GM18873 (cell line): ENCODE data around the gene SZRD1.

Source experiments
- ATAC-seq: cut with Tn5 transposase; IDR thresholded peaks from one replicate; pipeline ENCODE4 v1.9.1; 2021; ENCODE audit warnings: mild to moderate bottlenecking, moderate library complexity, moderate number of reproducible peaks; ENCODE audit not compliant: unreplicated experiment, low FRiP score

SZRD1 gene

GRCh38 chr1:16436946-16437474 lies 70.0 kb downstream of the SZRD1 start, which contains the start of gene SPATA21:
Gene SPATA21 (minus strand): TSS chr1:16437424. CDS start chr1:16431371, 6,053 bp downstream.
- ATAC-seq, result no peak

GRCh38 chr1:16438516-16438915 lies 71.5 kb downstream of the SZRD1 start:
- no peak for ATAC-seq

GRCh38 chr1:16438924-16439323 lies 71.9 kb downstream of the SZRD1 start:
- ATAC-seq, result no peak

DNA sequence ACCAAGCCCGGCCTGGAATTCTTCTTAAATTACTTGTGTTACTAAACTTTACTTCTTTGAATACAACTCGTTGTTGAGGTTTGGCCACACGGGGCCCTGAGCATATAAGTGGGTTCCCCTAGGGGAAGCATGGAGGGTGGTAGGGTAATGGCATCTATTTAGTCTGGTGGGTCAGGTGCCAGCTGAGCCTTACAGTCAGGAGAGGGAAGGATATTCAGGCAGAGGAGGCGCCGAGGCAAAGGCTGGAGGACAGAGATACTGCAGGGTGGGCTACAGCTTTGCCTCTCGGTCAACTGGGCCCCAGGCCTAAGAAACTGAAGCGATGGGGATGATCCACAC lies 73.1 kb downstream of the SZRD1 start:
- ATAC-seq, result peak; percentile 11

DNA sequence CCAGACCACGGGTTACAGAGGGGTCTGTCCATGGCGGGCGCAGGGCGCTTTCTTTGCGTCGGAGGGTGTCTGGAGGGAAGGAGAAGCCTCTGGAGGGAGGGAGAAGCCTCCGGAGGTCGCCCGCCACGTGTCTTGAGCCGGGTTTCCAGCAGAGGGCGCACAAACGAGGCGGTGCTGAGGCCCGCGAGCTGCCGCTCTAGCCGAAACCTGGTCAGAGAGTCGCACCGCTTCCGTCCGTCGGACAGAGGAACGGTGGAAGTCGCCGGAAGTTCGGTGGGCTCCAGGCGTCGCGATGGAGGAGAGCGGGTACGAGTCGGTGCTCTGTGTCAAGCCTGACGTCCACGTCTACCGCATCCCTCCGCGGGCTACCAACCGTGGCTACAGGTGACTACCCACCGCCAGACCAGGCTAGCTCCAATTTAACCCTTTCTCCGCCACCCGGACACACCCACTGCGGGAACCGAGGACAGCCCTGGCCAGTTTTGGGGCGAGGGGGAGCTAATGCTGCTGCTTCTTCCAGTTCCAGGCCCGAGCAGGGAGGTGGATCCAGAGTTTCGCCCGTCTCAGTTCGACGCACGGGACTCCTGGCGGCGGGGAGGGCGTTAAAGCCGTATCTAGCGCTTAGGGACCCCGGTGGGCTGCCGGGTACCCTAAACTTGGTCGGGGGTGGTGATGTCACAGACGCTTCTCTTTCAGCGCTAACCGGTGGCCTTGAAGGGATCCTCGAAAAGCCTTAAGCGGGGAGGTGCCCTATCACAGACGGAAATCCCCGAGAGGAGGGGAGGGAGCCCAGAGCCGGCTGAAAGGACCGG lies 73.6 kb downstream of the SZRD1 start, which contains the start of gene NECAP2:
Gene NECAP2, plus strand, starts transcription at position 255 of the 812 bp plus-strand sequence. Its CDS starts 38 bp downstream, at position 293.
- ATAC-seq, result peak; percentile 61

- no peak for ATAC-seq
These were observed 74.2 kb downstream of the SZRD1 start for GRCh38 chr1:16441282-16441665.

DNA sequence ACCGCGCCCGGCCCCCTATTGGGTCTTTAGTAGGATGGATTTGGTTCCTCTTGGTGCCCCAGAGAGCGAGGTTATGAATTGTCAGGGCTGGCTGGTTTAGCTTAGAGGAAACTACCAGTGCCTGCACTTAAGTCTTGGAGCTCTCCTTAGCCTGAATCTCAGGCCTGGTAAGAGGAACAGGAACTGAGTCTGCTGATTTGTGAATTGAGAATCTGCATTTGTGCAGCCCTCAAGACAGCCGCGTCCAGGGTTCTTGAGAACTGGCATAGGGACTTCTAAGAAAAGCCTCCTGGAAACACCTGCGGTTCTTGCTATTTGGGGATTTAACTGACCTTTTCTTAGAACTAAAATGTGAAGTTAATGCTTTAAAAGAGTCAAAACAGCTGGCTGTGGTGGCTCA lies 75.2 kb downstream of the SZRD1 start:
- no peak for ATAC-seq

- no peak for ATAC-seq
These were observed 75.9 kb downstream of the SZRD1 start for GRCh38 chr1:16442941-16443340.

GRCh38 chr1:16443975-16444770 lies 77.1 kb downstream of the SZRD1 start:
- ATAC-seq, result no peak

- no peak for ATAC-seq
These were observed 78.0 kb downstream of the SZRD1 start for GRCh38 chr1:16445052-16445451.

DNA sequence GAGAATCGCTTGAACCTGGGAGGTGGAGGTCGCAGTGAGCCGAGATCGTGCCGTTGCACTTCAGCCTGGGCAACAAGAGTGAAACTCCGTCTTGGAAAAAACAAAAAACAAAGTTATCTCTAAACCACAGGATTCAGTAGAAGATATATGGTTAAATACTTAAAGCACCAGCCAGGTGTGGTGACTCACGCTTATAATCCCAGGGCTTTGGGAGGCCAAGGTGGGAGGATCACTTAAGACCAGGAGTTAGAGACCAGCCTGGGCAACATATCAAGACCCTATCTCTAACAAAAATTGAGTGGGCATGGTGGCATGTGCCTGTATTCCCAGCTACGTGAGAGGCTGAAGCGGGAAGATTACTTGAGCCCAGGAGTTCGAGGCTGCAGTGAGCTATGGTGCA lies 79.1 kb downstream of the SZRD1 start:
- no peak for ATAC-seq

DNA sequence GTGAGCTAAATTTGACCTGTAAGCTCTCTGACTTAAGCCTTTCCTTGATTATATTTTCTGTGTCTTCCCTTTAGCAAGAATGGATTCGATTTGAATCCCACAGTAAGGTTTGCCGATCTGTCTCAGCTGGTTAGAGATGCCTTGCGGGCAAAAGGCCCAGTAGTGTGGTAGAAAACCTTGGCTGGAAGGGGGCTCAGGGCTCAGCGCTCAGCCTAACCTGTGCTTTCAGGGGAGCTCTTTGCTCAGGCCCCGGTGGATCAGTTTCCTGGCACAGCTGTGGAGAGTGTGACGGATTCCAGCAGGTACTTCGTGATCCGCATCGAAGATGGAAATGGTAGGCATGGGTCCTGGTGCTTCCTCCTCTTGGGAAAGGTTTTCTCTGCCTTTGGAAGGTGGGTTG lies 80.6 kb downstream of the SZRD1 start:
- no peak for ATAC-seq
